Superior temporal gyrus (tissue), 1 donor: ENCODE measurements around the gene DYNC1LI1.
"Not testable (repeated sequence)": the region's sequence is repeated elsewhere in the genome, so short reads cannot be mapped to it uniquely, and the experiment has no call there.

Experiments used
- DNase-seq: peaks from one replicate; pipeline ENCODE4 v3.0.0-alpha.2; 2016; ENCODE audit errors: extremely low spot score

The DYNC1LI1 gene

GRCh38 chr3:32531010-32531647 is 39.5 kb downstream of the DYNC1LI1 start:
- DNase-seq, result no peak

DNA sequence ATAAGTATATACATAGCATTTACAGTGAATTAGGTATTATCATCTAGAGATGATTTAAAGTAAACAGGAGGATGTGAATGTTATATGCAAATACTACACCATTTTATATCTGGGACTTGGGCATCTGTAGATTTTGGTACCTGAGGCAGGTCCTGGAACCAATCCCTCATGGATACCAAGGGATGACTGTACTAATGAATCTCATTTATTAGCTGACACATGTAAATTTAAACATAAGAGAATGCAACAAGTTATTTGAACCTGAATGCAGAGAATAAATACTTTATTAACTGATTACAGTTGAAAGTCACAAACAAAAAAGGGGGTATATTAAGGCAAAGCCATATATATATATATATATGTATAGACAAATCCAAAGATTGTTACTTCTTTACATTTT is 44.9 kb downstream of the DYNC1LI1 start:
- DNase-seq, result no peak

DNA sequence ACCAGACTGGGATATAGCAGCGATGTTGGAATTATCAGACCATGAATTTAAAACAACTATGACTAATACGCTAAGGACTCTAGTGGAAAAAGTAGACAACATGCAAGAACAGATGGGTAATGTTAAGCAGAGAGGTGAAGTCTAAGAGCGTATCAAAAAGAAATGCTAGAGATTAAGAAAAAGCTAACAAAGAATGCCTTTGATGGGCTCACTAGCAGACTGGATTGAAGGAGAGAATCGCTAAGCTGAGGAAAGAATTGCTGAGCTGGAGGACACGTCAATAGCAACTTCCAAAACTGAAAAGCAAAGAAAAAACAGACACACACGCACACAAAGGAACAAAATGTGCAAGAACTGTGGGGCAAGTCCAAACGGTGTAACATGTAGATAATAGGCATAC is 48.0 kb downstream of the DYNC1LI1 start:
- DNase-seq, result no peak

- DNase-seq, result not testable (repeated sequence)
These were observed 51.7 kb downstream of the DYNC1LI1 start for GRCh38 chr3:32518921-32519320.

- not testable (repeated sequence) for DNase-seq
These were observed 53.9 kb downstream of the DYNC1LI1 start for GRCh38 chr3:32516751-32517150.

- DNase-seq, result no peak
These were observed 59.7 kb downstream of the DYNC1LI1 start for GRCh38 chr3:32511005-32511404.

DNA sequence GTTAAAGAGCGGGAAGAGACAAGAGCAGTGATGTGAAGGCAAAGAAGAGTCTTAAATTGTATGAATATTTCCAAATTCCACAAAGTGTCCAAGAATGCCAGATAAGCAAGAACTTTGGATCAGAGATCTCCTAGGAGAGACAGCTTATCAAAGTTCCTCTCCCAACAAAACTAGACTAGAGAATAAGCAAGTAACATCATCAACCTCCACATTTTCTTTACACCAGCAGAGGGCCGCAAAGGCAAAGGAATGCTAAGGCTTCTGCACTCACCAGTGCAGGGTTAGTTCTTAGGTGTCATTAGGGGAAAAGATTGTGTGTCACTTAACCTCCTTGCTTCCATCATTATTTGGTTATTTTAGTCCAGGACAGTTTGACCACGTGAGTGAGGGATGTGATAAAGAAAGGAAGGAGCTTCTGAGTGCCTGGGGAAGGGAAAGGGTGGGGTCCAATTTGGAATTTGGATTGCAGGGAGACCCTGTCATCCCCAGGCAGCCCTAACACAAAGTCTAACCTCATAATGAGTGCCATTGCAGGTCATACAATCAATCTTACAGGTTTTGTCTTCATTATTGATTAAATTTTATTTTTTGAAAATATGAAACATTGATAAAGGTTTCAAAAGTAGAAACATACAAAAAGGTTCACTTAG is 60.5 kb downstream of the DYNC1LI1 start:
- peak; percentile 92 for DNase-seq

- DNase-seq, result no peak
These were observed 61.9 kb downstream of the DYNC1LI1 start for GRCh38 chr3:32508711-32509110.

DNA sequence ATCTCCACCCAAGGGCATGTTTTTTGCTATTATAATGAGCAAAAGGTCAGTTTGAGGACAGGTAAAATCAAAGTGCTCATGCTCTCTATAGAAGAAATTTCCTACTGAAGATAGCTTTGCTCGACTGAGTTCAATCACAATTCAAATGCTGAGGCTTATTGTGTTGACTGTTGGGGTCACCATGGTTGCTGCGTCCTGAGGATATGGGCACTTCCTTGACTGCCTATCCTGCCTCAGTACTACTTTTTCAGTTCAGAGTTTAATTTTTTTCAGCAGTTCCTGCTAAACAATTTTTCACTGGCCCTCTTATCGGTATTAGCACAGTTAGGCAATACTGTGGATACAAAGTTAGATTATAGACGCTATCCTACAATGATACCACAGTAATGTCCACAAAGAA is 64.2 kb downstream of the DYNC1LI1 start:
- DNase-seq, result no peak

DNA sequence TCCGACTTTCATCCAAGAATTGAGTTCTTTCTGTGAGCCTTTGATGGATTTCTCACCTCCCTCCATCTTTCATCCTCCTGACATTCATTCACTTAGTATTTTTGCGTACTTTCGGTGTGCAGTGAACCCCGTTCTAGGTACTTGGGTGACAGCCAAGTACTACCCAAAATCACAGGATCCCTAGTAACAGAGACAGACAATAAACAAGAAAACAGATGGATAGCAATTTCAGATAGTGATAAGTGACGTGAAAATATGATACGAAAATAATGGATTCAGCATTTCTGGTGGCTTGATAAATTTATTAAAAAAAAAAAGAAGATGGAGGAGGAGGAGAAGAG is 67.7 kb downstream of the DYNC1LI1 start:
- DNase-seq, result peak; percentile 82

DNA sequence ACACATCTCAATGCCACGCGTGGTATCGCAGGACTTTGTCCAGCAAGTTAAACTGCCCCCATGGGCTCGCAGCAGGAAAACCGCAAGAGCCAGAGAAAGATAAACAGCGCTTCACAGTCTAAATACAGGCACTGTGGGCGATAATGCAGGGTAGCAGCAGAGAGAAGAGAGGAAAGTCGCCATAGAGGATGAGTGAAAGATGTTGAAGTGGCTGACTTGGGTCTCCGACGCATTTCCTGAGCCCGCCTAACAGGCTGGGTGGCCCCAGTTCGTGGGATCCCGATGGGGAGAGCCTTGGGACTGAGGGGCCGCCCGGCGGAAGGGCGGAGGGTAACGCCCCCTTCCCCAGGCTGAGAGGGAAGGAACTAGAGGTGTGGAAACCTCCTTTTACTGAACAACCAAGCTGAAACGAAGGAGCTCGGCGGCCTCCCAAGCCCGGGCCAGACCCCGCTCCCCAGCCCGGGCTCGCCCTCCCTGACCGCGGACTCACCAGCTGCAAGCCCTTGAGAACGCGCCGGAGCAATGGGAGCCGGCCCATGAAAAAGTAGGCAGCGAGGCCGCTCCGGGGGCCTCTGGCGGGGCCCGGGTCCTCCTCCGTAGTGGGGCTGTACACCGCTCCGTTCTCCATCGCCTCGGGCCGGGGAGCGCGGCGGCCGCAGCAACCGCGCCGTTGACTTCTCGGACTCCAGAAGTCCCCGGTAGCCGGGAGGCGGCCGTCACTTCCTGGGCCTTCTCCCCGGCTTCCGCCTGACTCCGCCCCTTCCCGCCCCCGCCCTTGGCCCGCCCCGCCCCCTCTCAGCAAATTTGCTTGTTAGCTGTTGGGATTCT is 68.3 kb downstream of the DYNC1LI1 start, which contains the start of gene CMTM6:
Gene CMTM6, minus strand, starts transcription at position 735 of the 828 bp plus-strand sequence. Its CDS starts 107 bp downstream, at position 628.
- DNase-seq, result peak; percentile 63

DNA sequence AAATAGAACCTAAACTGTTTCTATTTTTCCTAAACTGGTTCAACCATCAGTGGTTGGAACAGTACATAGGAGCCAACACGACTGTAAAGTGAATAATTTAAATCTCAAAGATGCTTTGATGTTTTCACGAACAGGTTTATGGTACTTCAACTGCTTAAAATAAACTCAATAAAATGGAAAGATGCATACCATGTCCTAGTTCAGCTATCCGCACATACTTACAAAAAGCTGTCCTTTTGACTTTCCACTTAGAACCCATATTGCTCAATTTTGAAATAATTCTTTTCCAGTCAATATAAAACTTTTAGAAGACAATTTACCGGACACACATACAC is 68.9 kb downstream of the DYNC1LI1 start:
- DNase-seq, result peak; percentile 39

DNA sequence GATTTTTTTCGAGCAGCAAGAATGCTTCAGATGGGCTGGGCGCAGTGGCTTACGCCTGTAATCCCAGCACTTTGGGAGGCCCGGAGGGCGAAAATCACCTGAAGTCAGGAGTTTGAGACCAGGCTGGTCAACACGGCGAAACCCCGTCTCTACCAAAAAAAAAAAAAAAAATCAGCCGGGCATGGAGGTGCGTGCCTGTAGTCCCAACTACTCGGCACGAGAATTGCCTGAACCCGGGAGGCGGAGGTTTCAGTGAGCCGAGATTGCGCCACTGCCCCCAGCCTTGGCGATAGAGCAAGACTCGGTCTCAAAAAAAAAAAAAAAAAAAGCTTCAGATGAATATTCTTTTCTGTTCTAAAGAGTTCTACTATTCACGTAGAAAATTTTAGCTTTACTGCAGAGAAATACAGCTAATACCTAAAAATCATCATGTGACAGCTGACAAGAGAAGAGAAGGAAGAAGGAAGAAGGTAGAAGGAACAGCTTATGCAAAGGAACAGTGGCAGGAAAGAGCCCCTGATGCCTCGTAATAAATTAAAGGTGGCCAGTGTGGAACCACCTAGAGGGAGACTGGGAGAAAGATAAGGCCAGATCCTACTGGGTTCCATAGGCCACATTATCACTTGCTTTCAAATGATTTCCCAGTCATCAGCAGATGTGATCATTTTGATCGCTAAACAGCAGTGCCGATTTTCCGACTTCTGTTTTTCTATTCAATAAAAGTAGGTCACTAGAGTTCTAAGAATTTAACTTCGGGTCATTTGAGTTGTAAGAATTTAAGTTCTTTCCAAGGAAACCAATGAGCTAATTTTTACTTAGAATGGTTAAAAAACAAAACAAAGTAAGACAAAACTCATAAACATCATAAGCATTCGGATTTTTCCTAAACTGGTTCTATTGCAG is 69.5 kb downstream of the DYNC1LI1 start:
- DNase-seq, result peak; percentile 32

GRCh38 chr3:32500231-32500630 is 70.4 kb downstream of the DYNC1LI1 start:
- DNase-seq, result no peak

DNA sequence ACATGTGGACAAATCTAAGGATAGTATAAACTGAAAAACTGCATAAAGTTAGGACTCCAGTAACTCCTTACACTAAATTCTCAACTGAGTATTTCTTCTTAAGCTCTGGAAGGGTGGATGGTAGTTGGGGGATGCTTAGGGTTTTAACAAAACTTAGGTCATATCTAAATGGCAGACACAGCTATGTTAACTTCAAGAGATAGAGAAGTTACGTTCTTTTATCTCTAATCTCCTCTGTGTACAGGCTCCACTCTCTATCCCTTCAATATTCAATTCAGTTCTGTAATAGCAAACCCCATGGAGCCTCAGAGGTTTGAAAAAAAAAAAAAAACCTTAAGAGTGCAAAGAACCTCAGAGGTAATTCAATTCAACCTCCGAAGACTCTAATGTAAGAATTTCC is 71.1 kb downstream of the DYNC1LI1 start:
- DNase-seq, result no peak

DNA sequence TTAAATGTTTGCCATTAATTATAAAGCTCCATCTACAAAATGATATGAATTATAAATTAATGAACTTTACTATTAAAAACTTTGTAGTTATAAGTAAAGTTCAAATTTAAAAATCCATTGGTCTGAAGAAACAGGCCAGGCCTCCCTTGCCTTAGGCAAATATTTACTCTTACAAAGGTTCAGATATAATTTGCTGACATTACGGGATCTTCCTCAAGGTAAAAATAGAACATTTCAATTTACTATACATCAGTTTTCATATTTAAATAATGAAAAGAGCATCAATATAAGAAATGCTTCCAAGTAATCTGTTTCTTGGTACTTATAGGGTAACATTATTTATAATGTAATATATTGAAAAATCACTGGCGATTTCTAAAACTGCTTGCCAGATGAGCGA is 71.7 kb downstream of the DYNC1LI1 start:
- DNase-seq, result no peak

GRCh38 chr3:32498252-32498651 is 72.4 kb downstream of the DYNC1LI1 start:
- DNase-seq, result no peak

DNA sequence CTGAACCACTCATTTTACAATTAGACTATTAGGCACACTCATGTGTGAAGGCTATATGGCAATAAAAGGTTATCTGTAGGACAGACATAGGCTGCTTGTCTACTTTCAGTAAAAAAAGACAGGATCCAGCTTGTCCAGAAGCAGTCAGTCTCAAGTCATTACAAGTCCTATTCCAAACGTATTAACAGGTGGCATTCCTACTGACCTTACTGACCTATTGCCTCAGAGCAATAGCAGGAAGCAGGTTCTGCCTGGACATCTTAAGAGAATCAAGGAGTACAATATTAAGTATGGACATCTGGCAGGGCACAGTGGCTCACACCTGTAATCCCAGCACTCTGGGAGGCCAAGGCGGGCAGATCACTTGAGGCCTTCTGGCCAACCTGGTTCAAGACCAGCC is 75.0 kb downstream of the DYNC1LI1 start:
- DNase-seq, result no peak

DNA sequence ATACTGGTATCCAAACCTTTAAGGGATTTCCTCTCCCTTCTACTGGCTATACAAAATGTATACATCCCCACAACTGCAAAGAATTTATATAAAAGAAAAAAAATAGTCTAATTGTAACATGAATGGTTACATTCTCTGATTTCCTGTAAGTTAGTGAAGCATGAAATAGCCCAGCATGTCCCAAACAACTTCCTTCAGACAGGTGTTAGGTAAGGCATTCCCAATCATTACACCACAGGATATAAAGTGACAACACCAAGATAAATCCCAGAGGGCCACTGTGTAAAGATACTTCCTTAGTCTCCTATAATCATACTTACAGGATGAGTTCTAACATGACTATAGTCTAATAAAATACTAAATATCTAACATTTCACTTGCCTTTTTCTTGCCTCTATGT is 75.6 kb downstream of the DYNC1LI1 start:
- no peak for DNase-seq

DNA sequence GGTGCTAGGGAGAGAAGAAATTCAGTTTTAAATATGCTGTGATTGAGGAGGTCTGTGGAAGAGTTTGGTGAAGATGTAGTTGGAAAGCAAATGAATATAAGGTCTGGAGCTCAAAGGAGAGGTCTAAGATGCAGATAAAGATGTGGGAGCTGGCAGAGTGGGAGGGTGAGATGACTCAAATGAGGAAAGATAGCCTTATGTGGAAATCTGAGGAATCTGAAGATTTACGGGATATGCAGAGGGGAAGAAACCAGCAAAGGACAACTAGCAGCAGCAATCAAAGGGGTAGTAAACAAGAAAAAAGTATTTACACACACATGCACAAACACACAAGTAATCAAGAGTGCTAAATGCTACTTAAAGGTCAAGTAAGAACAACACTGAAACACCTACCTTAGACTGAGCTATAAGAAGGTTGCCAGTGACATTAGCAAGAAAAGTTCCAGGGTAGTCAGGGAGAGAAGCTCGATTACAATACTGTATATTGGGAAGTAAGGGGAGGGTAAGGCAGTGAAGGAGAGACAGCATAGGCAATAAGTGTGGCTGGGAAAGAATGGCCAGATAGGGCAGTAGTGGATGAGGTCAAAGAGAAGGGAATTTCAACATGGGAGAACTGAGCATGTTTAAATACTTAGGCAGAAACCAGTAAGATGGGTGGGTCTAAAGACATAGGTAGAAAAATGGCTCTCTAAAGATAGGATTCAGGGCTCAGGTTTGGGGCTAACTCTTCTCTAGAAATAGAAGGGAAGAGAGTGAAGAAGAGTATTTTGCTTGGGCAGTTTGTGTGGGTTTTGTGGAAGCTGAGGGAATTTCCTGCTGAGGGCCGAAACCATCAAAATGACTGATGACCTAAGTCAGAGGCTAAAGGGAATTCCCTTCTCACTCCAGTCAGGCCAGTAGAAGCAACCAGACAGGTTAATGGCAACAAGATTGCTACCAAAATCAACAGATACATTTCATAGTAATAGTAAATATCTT is 76.9 kb downstream of the DYNC1LI1 start:
- DNase-seq, result no peak
